ENCODE results near the gene THAP3. TPM values are rescaled to one million over a fixed set of nuclear protein-coding genes. Genes with fewer than 3 reads are reported as not detected.

The THAP3 gene
- total and polyA plus RNA-seq, 2 donors from 2014 or later: 14.4 to 28.7 TPM

GRCh38 chr1:6586404-6586816 is 38.3 kb upstream of the THAP3 start:
- Histone ChIP-seq H3K9ac (ENCODE audit: low read length in 3 of 3) (no peak overlapping the region), H3K4me1 (ENCODE audit: control insufficient read depth in 2 of 3, insufficient read depth in 2 of 3, low read depth in 1 of 3, low read length in 3 of 3) (peaks cover 0 to 16% (median 9%) of the 10 kb centered on the region in 3 donors), H3K9me3 (ENCODE audit: control insufficient read depth in 2 of 3, insufficient read depth in 1 of 3, low read length in 3 of 3) (no peaks in the 10 kb centered on the region), H3K4me3 (ENCODE audit: low read length in 3 of 3) (no peak overlapping the region), H3K27me3 (ENCODE audit: control insufficient read depth, insufficient read depth, low read length) (no peaks in the 10 kb centered on the region), H3K36me3 (ENCODE audit: control insufficient read depth in 2 of 3, insufficient read depth in 3 of 3, low read length in 3 of 3) (peaks cover 2 to 20% (median 16%) of the 10 kb centered on the region in 3 donors), H3K27ac (ENCODE audit: low read depth in 2 of 2, low read length in 2 of 2) (no peak overlapping the region)
- no peak for TF ChIP-seq CTCF (IDR thresholded peaks at IDR 0.05; ENCODE audit: borderline replicate concordance, extremely low read depth, insufficient read depth)
- FAIRE-seq: no peak
- no peak for DNase-seq
- intact Hi-C loops (cut with DNase I): no loop called here

- FAIRE-seq: no peak
Measured at GRCh38 chr1:6587261-6588005, 37.2 kb upstream of the THAP3 start.

GRCh38 chr1:6588128-6588892 is 36.4 kb upstream of the THAP3 start:
- peaks cover 2 to 31% (median 25%) of the 10 kb centered on the region in 3 donors for H3K36me3 ChIP-seq (ENCODE audit: control insufficient read depth in 2 of 3, insufficient read depth in 3 of 3, low read length in 3 of 3)
- FAIRE-seq (no peak), DNase-seq (no peak)
- H3K27ac ChIP-seq (ENCODE audit: low read depth in 2 of 2, low read length in 2 of 2): no peak overlapping the region
- H3K9ac ChIP-seq (ENCODE audit: low read length in 3 of 3): no peak overlapping the region
- H3K4me1 ChIP-seq (ENCODE audit: control insufficient read depth in 2 of 3, insufficient read depth in 2 of 3, low read depth in 1 of 3, low read length in 3 of 3): peaks cover 0 to 5% (median 3%) of the 10 kb centered on the region in 3 donors
- TF ChIP-seq CTCF (IDR thresholded peaks at IDR 0.05; ENCODE audit: borderline replicate concordance, extremely low read depth, insufficient read depth): no peak
- H3K9me3 ChIP-seq (ENCODE audit: control insufficient read depth in 2 of 3, insufficient read depth in 1 of 3, low read length in 3 of 3): no peaks in the 10 kb centered on the region
- intact Hi-C loops (cut with DNase I): no loop called here
- no peak overlapping the region for H3K4me3 ChIP-seq (ENCODE audit: low read length in 3 of 3)
- no peaks in the 10 kb centered on the region for H3K27me3 ChIP-seq (ENCODE audit: control insufficient read depth, insufficient read depth, low read length)

More at GRCh38 chr1:6587261-6588005, 37.2 kb upstream of the THAP3 start:
- Histone ChIP-seq H3K27me3 (ENCODE audit: control insufficient read depth, insufficient read depth, low read length) (no peaks in the 10 kb centered on the region), H3K4me3 (ENCODE audit: low read length in 3 of 3) (no peak overlapping the region), H3K27ac (ENCODE audit: low read depth in 2 of 2, low read length in 2 of 2) (no peak overlapping the region), H3K4me1 (ENCODE audit: control insufficient read depth in 2 of 3, insufficient read depth in 2 of 3, low read depth in 1 of 3, low read length in 3 of 3) (peaks cover 0 to 7% (median 3%) of the 10 kb centered on the region in 3 donors), H3K9me3 (ENCODE audit: control insufficient read depth in 2 of 3, insufficient read depth in 1 of 3, low read length in 3 of 3) (no peaks in the 10 kb centered on the region), H3K36me3 (ENCODE audit: control insufficient read depth in 2 of 3, insufficient read depth in 3 of 3, low read length in 3 of 3) (peaks cover 2 to 23% (median 22%) of the 10 kb centered on the region in 3 donors), H3K9ac (ENCODE audit: low read length in 3 of 3) (no peak overlapping the region)
- TF ChIP-seq CTCF (IDR thresholded peaks at IDR 0.05; ENCODE audit: borderline replicate concordance, extremely low read depth, insufficient read depth): no peak
- intact Hi-C loops (cut with DNase I): no loop called here
- DNase-seq: no peak
